GM19025 (cell line): ENCODE measurements around the gene ATP8B1.
"Not testable (repeated sequence)": the region's sequence is repeated elsewhere in the genome, so short reads cannot be mapped to it uniquely, and the experiment has no call there.

Experiments
- ATAC-seq: cut with Tn5 transposase; IDR thresholded peaks from one replicate; pipeline ENCODE4 v1.9.1; 2021; ENCODE audit warnings: mild to moderate bottlenecking, low read depth, moderate library complexity; ENCODE audit not compliant: unreplicated experiment

The ATP8B1 gene

DNA sequence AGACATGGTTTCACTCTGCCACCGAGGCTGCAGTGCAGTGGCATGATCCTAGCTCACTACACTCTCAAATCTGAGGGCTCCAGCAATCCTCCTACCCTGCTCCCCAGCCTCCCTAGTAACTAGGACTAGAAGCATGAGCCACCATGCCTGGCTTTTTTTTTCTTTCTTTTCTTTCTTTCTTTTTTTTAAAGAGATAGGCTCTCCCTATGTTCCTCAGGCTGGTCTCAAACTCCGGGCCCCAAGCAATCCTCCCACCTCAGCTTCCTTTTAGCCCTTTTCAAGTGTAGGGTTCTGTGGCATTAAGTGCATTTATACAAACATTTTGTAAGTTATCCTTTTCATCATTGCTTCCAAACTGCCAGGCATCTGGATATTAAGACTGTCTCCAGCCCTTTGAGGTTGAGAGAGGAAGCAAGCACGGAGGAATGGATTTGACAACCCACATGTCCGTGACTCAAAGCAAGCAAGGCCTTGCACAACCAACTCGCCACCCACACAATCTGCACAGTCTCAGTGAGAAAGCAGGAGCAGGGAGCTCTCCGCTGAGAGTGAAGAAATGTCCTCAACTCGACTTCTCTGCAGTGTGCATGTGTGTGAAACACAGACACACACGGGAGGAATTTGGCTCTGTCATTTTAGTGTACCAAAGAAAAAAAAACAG is 65.6 kb downstream of the ATP8B1 start:
- ATAC-seq: no peak

- not testable (repeated sequence) for ATAC-seq
These were observed 68.1 kb downstream of the ATP8B1 start for GRCh38 chr18:57735042-57735441.

- ATAC-seq: no peak
These were observed 69.3 kb downstream of the ATP8B1 start for GRCh38 chr18:57733861-57734260.

GRCh38 chr18:57730146-57730545 is 73.0 kb downstream of the ATP8B1 start:
- ATAC-seq: no peak

- ATAC-seq: no peak
These were observed 74.1 kb downstream of the ATP8B1 start for GRCh38 chr18:57728941-57729511.

DNA sequence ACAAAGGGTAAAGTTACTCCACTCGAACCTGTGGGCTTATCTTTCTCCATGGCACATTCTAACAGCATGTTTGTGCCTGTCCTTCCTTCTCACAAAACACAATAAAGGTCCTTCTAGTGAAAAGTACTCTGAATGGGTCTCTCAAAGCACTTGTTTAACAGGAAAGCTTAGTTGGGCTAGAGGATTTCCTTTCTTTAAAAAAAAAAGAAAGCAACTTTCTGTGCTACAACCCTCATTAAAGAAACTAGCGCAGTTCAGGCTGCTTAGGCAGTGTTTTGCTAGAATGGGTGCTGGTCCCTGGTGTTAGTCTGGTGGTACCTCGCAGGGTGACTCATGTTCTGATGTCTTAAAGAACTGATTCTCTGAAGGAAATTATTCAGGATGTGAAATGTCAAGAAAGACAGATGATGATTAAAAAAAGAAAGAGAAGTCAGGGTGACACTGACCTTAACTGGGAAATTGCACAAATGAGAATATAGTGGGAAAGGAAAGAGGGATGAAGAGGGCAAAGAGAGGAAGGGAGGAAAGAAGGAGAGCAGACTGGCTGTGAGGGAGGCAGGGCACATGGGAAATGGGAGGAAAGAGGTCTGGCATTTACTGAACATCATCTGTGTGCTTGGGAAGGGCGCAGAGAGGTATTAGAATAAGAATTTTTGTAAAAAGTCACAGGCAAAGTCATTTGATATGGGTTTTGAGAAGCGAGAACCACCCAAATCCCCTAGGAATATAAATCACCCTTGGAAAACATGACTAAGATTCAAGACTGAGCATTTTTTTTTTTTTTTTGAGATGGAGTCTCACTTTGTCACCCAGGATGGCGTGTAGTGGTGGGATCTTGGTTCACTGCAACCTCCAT is 74.9 kb downstream of the ATP8B1 start:
- no peak for ATAC-seq

DNA sequence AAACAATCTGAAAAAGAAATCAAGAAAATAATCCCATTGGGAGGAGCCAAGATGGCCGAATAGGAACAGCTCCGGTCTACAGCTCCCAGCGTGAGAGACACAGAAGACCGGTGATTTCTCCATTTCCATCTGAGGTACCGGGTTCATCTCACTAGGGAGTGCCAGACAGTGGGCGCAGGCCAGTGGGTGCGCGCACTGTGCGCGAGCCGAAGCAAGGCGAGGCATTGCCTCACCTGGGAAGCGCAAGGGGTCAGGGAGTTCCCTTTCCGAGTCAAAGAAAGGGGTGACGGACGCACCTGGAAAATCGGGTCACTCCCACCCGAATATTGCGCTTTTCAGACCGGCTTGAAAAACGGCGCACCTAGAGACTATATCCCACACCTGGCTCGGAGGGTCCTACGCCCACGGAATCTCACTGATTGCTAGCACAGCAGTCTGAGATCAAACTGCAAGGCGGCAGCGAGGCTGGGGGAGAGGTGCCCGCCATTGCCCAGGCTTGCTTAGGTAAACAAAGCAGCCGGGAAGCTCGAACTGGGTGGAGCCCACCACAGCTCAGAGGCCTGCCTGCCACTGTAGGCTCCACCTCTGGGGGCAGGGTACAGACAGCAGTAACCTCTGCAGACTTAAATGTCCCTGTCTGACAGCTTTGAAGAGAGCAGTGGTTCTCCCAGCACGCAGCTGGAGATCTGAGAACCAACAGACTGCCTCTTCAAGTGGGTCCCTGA is 83.7 kb downstream of the ATP8B1 start:
- ATAC-seq: not testable (repeated sequence)

DNA sequence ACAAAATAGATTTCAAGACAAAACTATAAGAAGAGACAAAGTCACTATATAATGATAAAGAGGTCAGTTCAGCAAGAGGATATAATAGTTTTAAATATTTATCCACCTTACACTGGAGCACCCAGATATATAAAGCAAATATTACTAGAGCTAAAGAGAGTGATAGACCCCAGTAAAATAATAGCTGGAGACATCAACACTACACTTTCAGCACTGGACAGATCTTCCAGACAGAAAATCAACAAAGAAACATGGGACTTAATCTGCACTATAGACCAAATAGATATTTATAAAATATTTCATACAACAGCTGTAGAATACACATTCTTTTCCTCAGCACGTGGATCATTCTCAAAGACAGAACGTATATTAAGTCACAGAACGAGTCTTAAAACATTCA is 86.6 kb downstream of the ATP8B1 start:
- no peak for ATAC-seq

DNA sequence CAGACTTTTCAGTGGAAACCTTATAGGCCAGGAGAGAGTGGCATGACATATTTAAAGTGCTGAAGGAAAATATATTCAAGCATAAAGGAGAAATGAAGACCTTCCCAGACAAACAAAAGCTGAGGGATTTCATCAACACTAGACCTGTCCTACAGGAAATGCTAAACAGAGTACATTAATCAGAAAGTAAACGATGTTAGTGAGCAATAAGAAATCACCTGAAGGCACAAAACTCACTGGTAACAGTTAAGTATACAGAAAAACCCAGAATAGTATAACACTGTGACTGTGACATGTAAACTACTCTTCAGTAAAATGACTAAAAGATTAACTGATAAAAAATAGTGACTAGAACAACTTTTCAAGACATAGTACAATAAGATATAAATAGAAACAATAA is 87.4 kb downstream of the ATP8B1 start:
- no peak for ATAC-seq

GRCh38 chr18:57715073-57715472 is 88.0 kb downstream of the ATP8B1 start:
- no peak for ATAC-seq

GRCh38 chr18:57710226-57710625 is 92.9 kb downstream of the ATP8B1 start:
- no peak for ATAC-seq

DNA sequence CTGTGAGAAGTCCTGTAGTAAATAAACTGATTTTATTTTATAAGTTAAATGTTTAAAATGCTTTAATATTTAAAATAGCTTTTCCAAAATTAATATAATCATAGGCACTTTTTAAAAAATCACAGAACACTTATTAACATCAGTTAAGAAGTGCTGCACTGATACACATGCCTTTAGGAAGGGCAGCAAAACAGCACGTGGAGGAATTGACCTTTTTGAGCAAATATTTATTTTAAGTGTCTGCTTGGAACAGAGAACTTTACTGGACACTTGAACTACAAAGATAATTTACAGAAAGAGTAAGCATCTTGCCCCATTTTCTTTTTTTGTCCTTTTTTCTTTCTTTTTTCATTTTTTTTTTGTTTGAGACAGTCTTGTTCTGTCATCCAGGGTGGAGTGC is 93.8 kb downstream of the ATP8B1 start:
- ATAC-seq: no peak

DNA sequence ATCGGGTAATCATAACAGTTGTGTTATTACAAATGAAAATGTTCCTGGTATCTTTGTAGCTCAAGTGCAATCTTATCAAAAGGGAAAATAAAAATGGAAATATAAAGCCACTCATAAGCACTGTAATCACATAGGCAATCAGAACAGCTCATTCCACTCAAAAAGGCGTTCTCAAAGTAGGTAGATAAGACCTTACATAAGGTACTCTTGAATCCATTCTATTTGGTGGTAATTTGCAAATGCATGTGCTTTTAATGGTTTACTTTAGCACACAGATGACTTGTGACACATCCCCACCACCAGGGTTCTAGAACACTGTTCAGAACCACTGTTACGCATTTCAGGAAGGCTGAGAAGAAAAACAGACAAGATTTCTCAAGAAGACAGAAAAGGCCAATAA is 94.8 kb downstream of the ATP8B1 start:
- ATAC-seq: no peak

DNA sequence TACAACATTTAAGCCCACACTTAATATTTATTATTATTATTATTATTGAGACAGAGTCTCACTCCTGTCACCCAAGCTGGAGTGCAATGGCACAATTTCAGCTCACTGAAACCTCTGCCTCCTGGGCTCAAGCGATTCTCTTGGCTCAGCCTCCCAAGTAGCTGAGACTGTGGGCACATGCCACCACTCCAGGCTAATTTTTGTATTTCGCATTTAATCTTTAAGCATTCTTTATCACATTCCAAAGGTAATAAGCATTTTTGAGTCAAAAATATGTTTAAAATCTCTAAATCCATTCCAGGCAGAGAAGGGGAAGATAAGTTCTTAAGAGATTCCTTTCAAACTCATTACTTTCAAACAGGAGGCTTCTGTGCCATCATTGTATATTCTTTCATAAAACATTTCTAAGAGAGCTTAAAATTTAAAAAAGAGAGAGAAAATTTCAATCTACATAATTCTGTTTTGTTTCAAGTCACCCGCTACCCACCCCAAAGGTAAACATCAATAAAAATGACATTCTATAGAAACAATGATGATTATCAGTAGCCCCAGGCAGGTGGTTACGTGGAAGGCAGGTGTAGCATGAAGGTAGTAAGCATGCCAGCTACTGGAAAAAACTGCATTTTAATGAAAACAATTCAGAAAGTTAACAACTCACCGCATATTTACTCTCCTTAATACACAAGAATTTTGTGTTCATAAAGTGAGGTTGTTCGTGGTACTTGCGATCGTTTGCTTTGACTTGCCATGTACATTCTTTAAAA is 97.1 kb downstream of the ATP8B1 start:
- ATAC-seq: no peak

GRCh38 chr18:57705011-57705410 is 98.1 kb downstream of the ATP8B1 start:
- ATAC-seq: no peak

- ATAC-seq: no peak
These were observed 104.4 kb downstream of the ATP8B1 start for GRCh38 chr18:57698571-57699276.

DNA sequence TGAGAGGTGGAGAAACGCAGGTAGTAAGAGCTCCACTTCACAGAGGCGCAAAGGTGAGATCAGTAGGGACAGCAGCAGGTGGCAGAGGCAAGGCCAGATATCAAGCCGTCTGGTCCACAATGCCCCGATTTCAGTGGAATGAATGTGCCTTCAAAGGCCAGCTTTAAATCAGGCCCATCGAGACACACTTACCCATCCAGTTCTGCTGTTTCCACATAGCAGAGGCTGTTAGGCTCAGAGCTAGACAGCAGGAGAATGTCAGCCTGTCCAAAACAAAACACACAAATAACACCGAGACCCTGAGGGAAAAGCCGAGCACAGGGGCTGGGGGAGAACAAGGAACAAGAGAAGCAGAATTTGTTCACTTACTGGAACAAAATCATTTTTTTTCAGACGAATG is 105.7 kb downstream of the ATP8B1 start:
- no peak for ATAC-seq

DNA sequence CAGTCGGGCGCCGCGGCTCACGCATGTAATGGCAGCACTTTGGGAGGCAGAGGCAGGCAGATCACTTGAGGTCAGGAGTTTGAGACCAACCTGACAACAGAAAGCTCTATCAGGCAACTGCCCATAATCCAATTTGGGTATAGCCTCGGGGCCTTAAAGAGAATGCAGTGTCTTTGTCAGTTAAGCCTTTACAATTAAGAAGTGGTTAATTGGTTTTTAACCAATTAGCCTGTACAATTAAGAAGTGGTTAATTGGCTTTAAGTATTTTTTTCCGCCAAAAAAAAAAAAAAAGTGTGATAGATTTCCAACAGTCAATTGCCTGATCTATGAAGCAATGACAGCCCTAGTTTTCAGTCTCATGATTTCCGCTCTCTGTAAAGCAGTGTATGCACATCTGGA is 106.8 kb downstream of the ATP8B1 start:
- no peak for ATAC-seq

GRCh38 chr18:57691363-57691762 is 111.8 kb downstream of the ATP8B1 start:
- no peak for ATAC-seq

- no peak for ATAC-seq
These were observed 115.1 kb downstream of the ATP8B1 start for GRCh38 chr18:57687970-57688369.
